GM12878 (cell line): ENCODE measurements around the gene UTF1. TPM values are rescaled to one million over a fixed set of nuclear protein-coding genes. Genes with fewer than 3 reads are reported as not detected.

Experiments used
- DPF2 ChIP-seq: fragments of 450-650 bp; IDR thresholded peaks from 2 replicates; pipeline ENCODE4 v1.6.1; 2017; ENCODE audit warnings: mild to moderate bottlenecking
- NKRF ChIP-seq: fragments of 450-650 bp; conservative IDR thresholded peaks from 2 replicates; pipeline ENCODE4 v1.6.1; 2017; ENCODE audit warnings: mild to moderate bottlenecking, moderate library complexity
- NR2F1 ChIP-seq: fragments of 450-650 bp; conservative IDR thresholded peaks from 2 replicates; pipeline ENCODE4 v1.6.1; 2017; ENCODE audit warnings: mild to moderate bottlenecking
- POLR2A ChIP-seq: IDR thresholded peaks from 2 replicates; pipeline ENCODE4 v1.6.1; 2011; ENCODE audit warnings: low read depth, mild to moderate bottlenecking, low read length
- RCOR1 ChIP-seq: conservative IDR thresholded peaks from 2 replicates; pipeline ENCODE4 v1.6.1; 2012; ENCODE audit warnings: low read depth, low read length, improper control_type of control experiment
- SUPT20H ChIP-seq: IDR thresholded peaks from 2 replicates; pipeline ENCODE4 v1.6.1; 2011; ENCODE audit warnings: low read depth, mild to moderate bottlenecking, low read length, moderate library complexity, borderline replicate concordance; ENCODE audit not compliant: control insufficient read depth
- USF1 ChIP-seq: IDR thresholded peaks from 2 replicates; pipeline ENCODE4 v1.6.1; 2011; ENCODE audit warnings: borderline replicate concordance, low read depth, mild to moderate bottlenecking, moderate library complexity, mixed read lengths, low read length; ENCODE audit not compliant: insufficient read depth; ENCODE audit errors: extremely low read length
- ZBTB11 ChIP-seq: fragments of 450-650 bp; formaldehyde crosslinking; IDR thresholded peaks from 2 replicates; pipeline ENCODE4 v1.5.0; 2022; ENCODE audit warnings: mild to moderate bottlenecking, missing genetic modification characterization
- polyA plus RNA-seq, 11 experiments: library from polyadenylated mRNA; depleted of rRNA in 4 of 11; unstranded in 6 of 11; stranded (reverse) in 5 of 11; fragments of >200 nt; fragmentation: Nextera tagmentation in 4 of 11; fragmentation: Illumina TruSeq in 1 of 11; extraction: Ambion mirVana in 4 of 11; extraction: Trizol in 1 of 11; gene quantifications; 1 replicate in 1 of 11; 2 replicates in 10 of 11; pipeline versions ENCODE4 v1.2.1 to v1.2.3, GENCODE V29; 2011 to 2016; ENCODE audit warnings: inconsistent platforms in 2 of 11, missing spikeins in 2 of 11, low read depth in 1 of 11
- total RNA-seq, 4 experiments: library from RNA; depleted of rRNA in 3 of 4; stranded (reverse); fragments of >200 nt in 3 of 4; fragmentation: Illumina TruSeq in 1 of 4; extraction: Trizol in 1 of 4; gene quantifications; 2 replicates each; pipeline versions ENCODE4 v1.2.1 to v1.2.3, GENCODE V29; 2013 to 2021

The UTF1 gene
- total and polyA plus RNA-seq, 10 of the 15 experiments (the other 5 are each of a cell fraction or from before 2014, with no cell fraction given) = not detected

- TF ChIP-seq ZBTB11 (CRISPR knock-in tag) (no peak), NKRF (0 out of 2 replicates have a peak, but pooled peaks have one; percentile 56), RCOR1 (no peak), NR2F1 (peak; percentile 86), POLR2A (peak; percentile 90), DPF2 (peak; percentile 89), USF1 (no peak), SUPT20H (no peak)
- TF ChIP-seq, all 136 proteins: peak for 17
Measured at GRCh38 chr10:133276435-133277201, 46.6 kb downstream of the UTF1 start, which contains the start of gene ADAM8 (continued).
